HPDE6-E6E7 (cell line): ENCODE results near the gene ASPHD2.
"Not testable (repeated sequence)": the region's sequence is repeated elsewhere in the genome, so short reads cannot be mapped to it uniquely, and the experiment has no call there.

ENCODE experiments used
- DNase-seq: peaks from one replicate; pipeline ENCODE4 v3.0.0; 2011; ENCODE audit warnings: missing footprints; ENCODE audit errors: extremely low spot score

ASPHD2 gene

GRCh38 chr22:26416670-26417276, 12.3 kb upstream of the ASPHD2 start:
- DNase-seq = peak; percentile 41

GRCh38 chr22:26417406-26417805, 11.7 kb upstream of the ASPHD2 start:
- no peak for DNase-seq

DNA sequence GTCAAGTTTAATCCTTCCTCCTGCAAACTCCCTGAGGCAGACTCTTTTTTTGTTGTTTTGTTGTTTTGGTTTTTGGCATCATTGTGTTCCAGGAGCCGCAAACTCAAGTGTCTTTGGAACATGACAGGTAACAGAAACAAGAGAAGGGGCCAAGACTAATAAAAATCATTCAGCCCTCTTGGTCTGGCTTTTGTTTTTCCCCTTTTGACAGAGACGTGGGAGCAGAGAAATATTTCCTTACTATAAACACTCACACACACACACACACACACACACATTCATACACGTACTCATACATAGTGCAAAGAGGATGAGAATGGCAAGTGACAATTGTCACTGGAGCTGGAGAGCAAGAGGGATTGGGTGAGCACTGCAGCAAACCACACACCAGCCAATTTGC, 10.4 kb upstream of the ASPHD2 start:
- DNase-seq = no peak

GRCh38 chr22:26426924-26427323, 2.1 kb upstream of the ASPHD2 start:
- no peak for DNase-seq

- DNase-seq = no peak
These were observed 612 bp downstream of the ASPHD2 start for GRCh38 chr22:26429458-26430286.

DNA sequence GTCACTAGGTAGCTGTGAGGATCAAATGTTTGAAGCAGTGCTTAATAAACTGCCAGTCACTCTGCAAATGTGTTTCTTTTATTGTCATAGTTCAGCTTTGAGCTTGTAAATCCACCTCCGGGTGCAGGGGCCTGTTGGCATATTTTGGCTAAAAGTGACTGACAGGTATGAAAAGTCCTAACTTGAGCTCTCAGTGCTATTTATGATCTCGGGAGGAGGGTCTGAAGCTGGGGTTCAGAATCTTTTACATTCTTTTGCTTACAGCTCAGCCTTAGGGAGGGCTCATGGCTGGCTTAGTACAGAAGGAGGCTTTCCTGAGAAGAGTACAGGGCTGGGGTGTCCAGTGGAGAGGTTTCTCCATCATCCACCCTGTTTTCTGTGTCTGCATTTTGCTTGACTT, 1.5 kb downstream of the ASPHD2 start:
- no peak for DNase-seq

DNA sequence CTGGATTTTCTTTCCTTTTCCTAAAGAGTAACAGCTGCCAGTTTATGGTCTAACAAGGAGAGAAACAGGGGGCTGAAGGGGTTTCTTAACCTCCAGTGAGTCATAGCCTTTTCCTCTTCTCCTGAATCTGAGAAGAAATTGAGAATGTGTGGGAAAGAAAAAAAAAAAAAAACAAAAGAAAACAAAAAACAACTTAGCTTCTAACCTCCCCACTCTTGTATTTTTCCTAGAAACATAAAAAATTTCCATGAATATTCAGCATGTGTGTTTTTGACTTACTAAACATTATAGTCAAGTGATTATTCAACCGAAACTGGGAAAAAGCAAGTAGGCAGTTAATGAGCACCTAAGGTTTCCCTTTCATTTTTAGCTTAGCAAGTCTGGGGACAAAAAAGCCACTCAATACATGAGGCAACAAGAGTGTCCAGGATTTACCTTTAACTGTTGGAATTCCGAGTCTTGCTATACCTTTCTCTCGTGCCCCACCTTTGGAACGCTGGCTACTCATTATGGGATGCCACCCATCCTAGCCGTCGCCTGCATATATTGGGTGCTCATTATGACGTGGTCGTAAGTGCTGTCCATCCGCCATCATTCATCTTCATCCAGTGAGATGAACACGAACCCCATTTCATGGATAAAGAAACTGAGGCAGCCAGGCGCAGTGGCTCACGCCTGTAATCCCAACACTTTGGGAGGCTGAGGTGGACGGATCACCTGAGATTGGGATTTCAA, 2.4 kb downstream of the ASPHD2 start:
- no peak for DNase-seq

- DNase-seq = no peak
These were observed 3.7 kb downstream of the ASPHD2 start for GRCh38 chr22:26432619-26433311.

- no peak for DNase-seq
These were observed 4.7 kb downstream of the ASPHD2 start for GRCh38 chr22:26433805-26434204.

- DNase-seq = no peak
These were observed 6.5 kb downstream of the ASPHD2 start for GRCh38 chr22:26435327-26436093.

GRCh38 chr22:26436903-26437515, 7.9 kb downstream of the ASPHD2 start:
- no peak for DNase-seq

GRCh38 chr22:26437694-26438392, 8.8 kb downstream of the ASPHD2 start:
- DNase-seq = no peak

GRCh38 chr22:26438776-26439175, 9.7 kb downstream of the ASPHD2 start:
- DNase-seq = not testable (repeated sequence)

DNA sequence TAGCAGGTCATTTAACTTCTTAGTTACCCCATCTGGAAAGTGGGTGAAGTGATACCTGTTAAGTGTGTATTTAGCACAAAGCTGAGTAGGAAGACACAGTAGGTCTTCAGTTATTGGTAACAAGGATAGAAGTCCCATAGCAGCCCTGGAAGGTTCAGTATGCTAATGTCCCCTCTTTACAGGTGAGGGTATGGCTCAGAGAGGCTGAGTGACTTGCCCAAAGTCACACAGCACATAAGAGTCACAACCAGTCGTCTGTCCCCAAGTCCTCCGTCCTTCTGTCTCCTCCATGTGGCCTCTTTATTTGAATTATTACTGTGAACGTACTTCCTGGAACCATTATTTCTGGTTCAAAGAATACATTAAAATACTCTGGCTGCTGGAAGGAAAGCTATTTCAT, 10.5 kb downstream of the ASPHD2 start:
- no peak for DNase-seq

DNA sequence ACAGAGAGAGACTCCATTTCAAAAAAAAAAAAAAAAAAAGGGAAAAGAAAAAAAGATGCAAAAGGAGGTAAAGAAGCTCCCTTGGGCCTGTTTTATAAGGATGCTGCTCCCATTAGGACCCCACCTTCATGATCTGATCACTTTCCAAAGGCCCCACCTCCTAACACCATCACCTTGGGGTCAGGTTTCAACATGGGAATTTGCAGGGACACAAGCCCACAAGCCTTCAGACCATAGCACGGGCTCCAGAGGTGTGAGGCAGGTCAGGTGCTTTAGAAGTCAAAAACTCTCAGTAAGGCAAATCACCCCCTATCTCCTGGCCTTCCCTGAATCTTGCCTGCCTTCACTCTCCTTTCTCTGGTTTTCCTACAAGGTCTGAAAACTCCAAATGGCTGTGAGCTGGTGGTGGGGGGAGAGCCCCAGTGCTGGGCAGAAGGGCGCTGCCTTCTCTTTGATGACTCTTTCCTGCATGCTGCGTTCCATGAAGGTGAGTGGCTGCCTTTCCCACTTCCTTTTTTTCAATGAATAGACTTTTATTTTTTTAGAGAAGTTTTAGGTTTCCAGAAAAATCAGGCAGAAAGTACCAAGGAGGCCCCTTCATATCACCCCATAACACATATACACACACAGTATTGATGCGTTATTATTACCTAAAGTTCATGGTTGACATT, 13.2 kb downstream of the ASPHD2 start:
- DNase-seq = no peak

- DNase-seq = no peak
These were observed 15.0 kb downstream of the ASPHD2 start for GRCh38 chr22:26443901-26444690.

GRCh38 chr22:26444777-26445176, 15.7 kb downstream of the ASPHD2 start:
- DNase-seq = no peak

GRCh38 chr22:26445577-26446275, 16.7 kb downstream of the ASPHD2 start:
- DNase-seq = no peak
